ENCODE data around the gene FAM25G.
"Not testable (repeated sequence)": the region's sequence is repeated elsewhere in the genome, so short reads cannot be mapped to it uniquely, and the experiment has no call there.

DNA sequence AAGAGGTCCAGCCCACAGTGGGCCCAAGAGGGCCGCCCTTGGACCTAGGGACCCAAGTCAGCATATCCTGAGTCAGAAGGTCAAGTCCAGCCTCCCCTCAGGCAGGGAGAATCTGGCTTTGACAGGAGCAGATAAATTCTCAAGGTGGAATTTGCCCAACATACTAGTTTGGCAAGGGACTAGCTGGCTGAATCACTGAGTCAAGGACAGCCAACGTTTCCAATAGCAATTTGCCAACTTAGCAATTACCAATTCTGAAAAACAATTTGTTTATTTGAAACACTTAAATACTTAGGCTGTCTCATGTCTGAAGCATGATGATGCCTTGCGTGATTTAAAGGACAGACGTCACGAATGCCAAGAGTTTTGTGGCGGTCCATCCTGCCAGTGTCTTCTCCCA is 2.7 kb upstream of the FAM25G start:
- not testable (repeated sequence) for TF ChIP-seq CTCF (IDR thresholded peaks at IDR 0.05; ENCODE audit: borderline replicate concordance, extremely low read depth, low read length, poor library complexity, severe bottlenecking); EZH2 (IDR thresholded peaks at IDR 0.05; ENCODE audit: borderline replicate concordance, low read depth, low read length, severe bottlenecking)
